ENCODE data around the gene PILRA. TPM values are rescaled to one million over a fixed set of nuclear protein-coding genes. Genes with fewer than 3 reads are reported as not detected.
"Not testable (repeated sequence)": the region's sequence is repeated elsewhere in the genome, so short reads cannot be mapped to it uniquely, and the experiment has no call there.

The PILRA gene
- polyA plus RNA-seq, 1 donor, result 12.6 TPM

GRCh38 chr7:100357131-100357561, 16.1 kb upstream of the PILRA start:
- no peak for DNase-seq

GRCh38 chr7:100358027-100358856, 15.0 kb upstream of the PILRA start, which contains the start of gene PILRB:
PILRB (plus strand) TSS chr7:100358117; CDS start chr7:100358303, 186 bp downstream.
- DNase-seq, result no peak

GRCh38 chr7:100358857-100359212, 14.5 kb upstream of the PILRA start:
- no peak for DNase-seq

GRCh38 chr7:100360135-100360854, 13.0 kb upstream of the PILRA start:
- no peak for DNase-seq

GRCh38 chr7:100363098-100363497, 10.2 kb upstream of the PILRA start:
- DNase-seq, result no peak

- DNase-seq, result not testable (repeated sequence)
Observed at GRCh38 chr7:100363797-100364196, 9.5 kb upstream of the PILRA start.

GRCh38 chr7:100364480-100364879, 8.8 kb upstream of the PILRA start:
- DNase-seq, result no peak

- not testable (repeated sequence) for DNase-seq
Observed at GRCh38 chr7:100365998-100366367, 7.3 kb upstream of the PILRA start.

GRCh38 chr7:100366411-100367250, 6.7 kb upstream of the PILRA start:
- DNase-seq, result no peak

- DNase-seq, result no peak
Observed at GRCh38 chr7:100367251-100367620, 6.1 kb upstream of the PILRA start.

GRCh38 chr7:100367676-100368613, 5.3 kb upstream of the PILRA start:
- DNase-seq, result no peak

- DNase-seq, result no peak
Observed at GRCh38 chr7:100369105-100369504, 4.2 kb upstream of the PILRA start.

GRCh38 chr7:100370303-100370702, 3.0 kb upstream of the PILRA start:
- DNase-seq, result no peak

GRCh38 chr7:100370746-100371145, 2.5 kb upstream of the PILRA start:
- no peak for DNase-seq

- no peak for DNase-seq
Observed at GRCh38 chr7:100371561-100372171, 1.6 kb upstream of the PILRA start.

GRCh38 chr7:100372256-100372655, 1.0 kb upstream of the PILRA start:
- no peak for DNase-seq

GRCh38 chr7:100372694-100373093, 593 bp upstream of the PILRA start:
- no peak for DNase-seq

- not testable (repeated sequence) for DNase-seq
Observed at GRCh38 chr7:100373870-100374598, 747 bp downstream of the PILRA start.

GRCh38 chr7:100374601-100375000, 1.3 kb downstream of the PILRA start:
- no peak for DNase-seq

- no peak for DNase-seq
Observed at GRCh38 chr7:100376066-100376465, 2.8 kb downstream of the PILRA start.

Measured in left kidney (tissue), 2 donors.